CD4-positive, alpha-beta T cell (primary cell): Measurements from ENCODE around the gene ATP5F1D. TPM values are rescaled to one million over a fixed set of nuclear protein-coding genes. Genes with fewer than 3 reads are reported as not detected.

Experiments
- ATAC-seq: fragments of 200-7000 bp; cut with Tn5 transposase; one replicate; pipeline ENCODE4 v1.10.0; 2022; ENCODE audit warnings: mild to moderate bottlenecking; ENCODE audit not compliant: poor library complexity
- CTCF ChIA-PET: fragments of 350-600 bp; sonication (Branson Sonifier 250); formaldehyde crosslinking; loops from one replicate; lab custom pipeline; 2021; ENCODE audit warnings: antibody characterized with exemption, inconsistent platforms; lab: Charles Lee
- POLR2A ChIA-PET: fragments of 350-600 bp; sonication (Branson Sonifier 250); formaldehyde crosslinking; loops from one replicate; lab custom pipeline; 2021; ENCODE audit warnings: antibody characterized with exemption, inconsistent platforms; lab: Charles Lee
- DNase-seq, 14 experiments: peaks; one replicate each; pipeline ENCODE4 v3.0.0-alpha.2; 2013 to 2020; ENCODE audit warnings: mixed read lengths in 2 of 14
- H3K27ac ChIP-seq, 2 donors: one replicate each; pipeline versions ENCODE4 v1.5.1 to v1.7.0; 2013; ENCODE audit warnings: low read length in 2 of 2, low read depth in 1 of 2, mild to moderate bottlenecking in 1 of 2
- H3K27me3 ChIP-seq, 2 experiments: 1 replicate in 1 of 2; 2 replicates in 1 of 2; pipeline versions ENCODE4 v1.6.1 to v1.7.0; 2013; ENCODE audit warnings: low read length in 2 of 2, control low read depth in 1 of 2, mild to moderate bottlenecking in 1 of 2, moderate library complexity in 1 of 2; ENCODE audit not compliant: insufficient read depth in 2 of 2, control insufficient read depth in 1 of 2
- H3K36me3 ChIP-seq: one replicate; pipeline ENCODE4 v1.6.1; 2013; ENCODE audit warnings: low read length, control low read depth; ENCODE audit not compliant: insufficient read depth
- H3K4me1 ChIP-seq: one replicate; pipeline ENCODE4 v1.6.1; 2013; ENCODE audit warnings: low read length, control low read depth; ENCODE audit not compliant: insufficient read depth
- H3K4me3 ChIP-seq: one replicate; pipeline ENCODE4 v1.5.1; 2013; ENCODE audit warnings: mild to moderate bottlenecking, low read length, moderate library complexity
- H3K9me3 ChIP-seq, 2 experiments: 1 replicate in 1 of 2; 2 replicates in 1 of 2; pipeline versions ENCODE4 v1.6.1 to v1.7.0; 2013; ENCODE audit warnings: low read length in 2 of 2, mild to moderate bottlenecking in 2 of 2, control low read depth in 1 of 2, moderate library complexity in 1 of 2; ENCODE audit not compliant: control insufficient read depth in 1 of 2, insufficient read depth in 1 of 2
- H3K27ac Mint-ChIP-seq: one replicate; pipeline ENCODE4 v1.8.0; 2020; ENCODE audit warnings: mixed read lengths
- H3K27me3 Mint-ChIP-seq: one replicate; pipeline ENCODE4 v1.8.0; 2021; ENCODE audit warnings: mixed read lengths
- H3K36me3 Mint-ChIP-seq: one replicate; pipeline ENCODE4 v1.8.0; 2021; ENCODE audit warnings: low read depth, mixed read lengths
- H3K4me1 Mint-ChIP-seq: one replicate; pipeline ENCODE4 v1.8.0; 2021; ENCODE audit warnings: low read depth, mixed read lengths
- H3K4me3 Mint-ChIP-seq: one replicate; pipeline ENCODE4 v1.8.0; 2020; ENCODE audit warnings: mild to moderate bottlenecking, mixed read lengths
- H3K9me3 Mint-ChIP-seq: one replicate; pipeline ENCODE4 v1.8.0; 2020; ENCODE audit warnings: mixed read lengths
- intact Hi-C, 2 experiments: fragments of 100-400 bp; cut with DNase I in 1 of 2; cut with micrococcal nuclease in 1 of 2; formaldehyde crosslinking; loops; one replicate each; pipeline versions ENCODE4 v1.15.1 to v1.9.0; 2023 to 2025; cut with DNase I, micrococcal nuclease
- total RNA-seq, 174 experiments: library from RNA in 2 of 174; stranded (reverse) in 2 of 174; gene quantifications; one replicate each; pipeline ENCODE4 v1.2.3 and lab custom pipeline; 2021 to 2026
- TF ChIP-seq, protein P1 (sequence below): fragments of 200-600 bp; IDR thresholded peaks from one replicate; pipeline ENCODE4 v1.8.0; 2022; ENCODE audit warnings: antibody characterized with exemption, mild to moderate bottlenecking

Gene ATP5F1D
- total RNA-seq, 2 experiments from 2014 or later, result 77.6 to 92.6 TPM

DNA sequence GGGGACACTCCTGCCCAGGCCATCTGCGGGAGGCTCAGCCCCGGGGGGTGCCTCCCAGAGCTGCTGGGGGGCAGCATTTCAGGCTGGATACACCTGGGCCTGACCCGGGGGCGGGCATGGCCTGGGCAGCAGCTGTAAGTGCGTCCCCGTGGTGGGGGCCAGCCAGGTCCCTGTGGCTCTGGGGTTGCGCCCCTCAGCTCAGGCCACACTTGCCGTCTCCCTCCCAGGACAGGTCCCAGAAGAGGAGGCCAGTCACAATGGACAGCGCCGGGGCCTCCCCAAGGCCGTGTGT is 15.4 kb upstream of the ATP5F1D start:
- Mint-ChIP-seq H3K9me3 (no peaks in the 10 kb centered on the region), H3K4me3 (no peak overlapping the region), H3K4me1 (no peaks in the 10 kb centered on the region), H3K27me3 (no peaks in the 10 kb centered on the region), H3K27ac (no peak overlapping the region), H3K36me3 (peaks cover 7% of the 10 kb centered on the region)
- TF ChIP-seq, protein P1, sequence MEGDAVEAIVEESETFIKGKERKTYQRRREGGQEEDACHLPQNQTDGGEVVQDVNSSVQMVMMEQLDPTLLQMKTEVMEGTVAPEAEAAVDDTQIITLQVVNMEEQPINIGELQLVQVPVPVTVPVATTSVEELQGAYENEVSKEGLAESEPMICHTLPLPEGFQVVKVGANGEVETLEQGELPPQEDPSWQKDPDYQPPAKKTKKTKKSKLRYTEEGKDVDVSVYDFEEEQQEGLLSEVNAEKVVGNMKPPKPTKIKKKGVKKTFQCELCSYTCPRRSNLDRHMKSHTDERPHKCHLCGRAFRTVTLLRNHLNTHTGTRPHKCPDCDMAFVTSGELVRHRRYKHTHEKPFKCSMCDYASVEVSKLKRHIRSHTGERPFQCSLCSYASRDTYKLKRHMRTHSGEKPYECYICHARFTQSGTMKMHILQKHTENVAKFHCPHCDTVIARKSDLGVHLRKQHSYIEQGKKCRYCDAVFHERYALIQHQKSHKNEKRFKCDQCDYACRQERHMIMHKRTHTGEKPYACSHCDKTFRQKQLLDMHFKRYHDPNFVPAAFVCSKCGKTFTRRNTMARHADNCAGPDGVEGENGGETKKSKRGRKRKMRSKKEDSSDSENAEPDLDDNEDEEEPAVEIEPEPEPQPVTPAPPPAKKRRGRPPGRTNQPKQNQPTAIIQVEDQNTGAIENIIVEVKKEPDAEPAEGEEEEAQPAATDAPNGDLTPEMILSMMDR, result no peak
- intact Hi-C loops, result no loop called here
- peaks cover 34% of the 10 kb centered on the region for H3K36me3 ChIP-seq
- ATAC-seq (no peak), DNase-seq (no peak)
- no peak overlapping the region for H3K27ac ChIP-seq
- no peaks in the 10 kb centered on the region for H3K27me3 ChIP-seq
- no peak overlapping the region for H3K4me3 ChIP-seq
- ChIA-PET POLR2A (interaction anchor here (1.3 kb wide), 1 partner anchor 43 kb away, joined by 4 read pairs; the partner anchor contains the start of gene CIRBP), CTCF (no interaction called here)
- H3K4me1 ChIP-seq, result no peaks in the 10 kb centered on the region
- H3K9me3 ChIP-seq, result peaks cover 0 to 5% of the 10 kb centered on the region in 2 experiments

DNA sequence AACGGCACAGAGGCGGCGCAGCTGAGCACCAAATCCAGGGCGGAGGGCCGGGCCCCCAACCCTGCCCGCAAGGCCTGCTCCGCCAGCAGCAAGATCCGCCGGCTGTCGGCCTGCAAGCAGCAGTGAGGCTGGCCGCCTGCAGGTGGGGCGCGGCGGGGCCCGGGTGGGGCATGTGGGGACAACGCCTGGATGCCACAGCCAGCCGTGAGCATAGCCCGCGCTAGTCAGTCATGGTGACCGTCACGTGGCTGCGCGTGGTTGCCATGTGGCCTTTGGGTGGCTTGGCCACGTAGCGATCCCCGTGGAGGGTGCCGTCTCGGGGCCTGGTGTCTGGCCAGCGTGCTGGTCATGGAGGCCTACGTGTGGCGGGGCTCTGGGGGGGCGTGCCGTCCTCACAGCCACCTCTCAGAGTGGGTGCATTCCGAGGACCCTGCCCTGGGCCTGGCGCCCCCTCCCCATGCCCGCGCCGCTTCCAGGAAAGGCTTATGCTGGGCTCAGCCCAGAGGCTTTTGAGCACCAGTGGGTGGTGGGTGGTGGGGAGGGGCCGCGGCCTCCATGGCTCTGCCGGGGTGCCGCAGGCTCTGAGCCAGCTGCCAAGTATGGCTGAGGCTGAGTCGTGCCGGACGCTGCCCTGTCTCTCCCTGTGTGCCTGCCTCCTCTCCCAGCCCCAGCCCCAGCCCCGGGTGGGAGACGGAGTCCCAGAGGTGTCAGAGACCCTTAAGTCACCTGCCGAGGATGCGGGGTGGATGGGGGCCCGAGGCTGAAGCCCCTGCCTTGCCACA is 14.8 kb upstream of the ATP5F1D start:
- Mint-ChIP-seq H3K9me3 (no peaks in the 10 kb centered on the region), H3K27ac (no peak overlapping the region), H3K27me3 (no peaks in the 10 kb centered on the region), H3K4me3 (no peak overlapping the region), H3K4me1 (no peaks in the 10 kb centered on the region), H3K36me3 (peaks cover 7% of the 10 kb centered on the region)
- Histone ChIP-seq H3K4me1 (no peaks in the 10 kb centered on the region), H3K4me3 (no peak overlapping the region), H3K9me3 (peaks cover 0 to 5% of the 10 kb centered on the region in 2 experiments), H3K36me3 (peaks cover 30% of the 10 kb centered on the region), H3K27ac (no peak overlapping the region), H3K27me3 (no peaks in the 10 kb centered on the region)
- intact Hi-C loops, result no loop called here
- DNase-seq (no peak), ATAC-seq (no peak)
- POLR2A ChIA-PET, result no interaction called here
- CTCF ChIA-PET, result no interaction called here
- TF ChIP-seq, protein P1, result no peak

DNA sequence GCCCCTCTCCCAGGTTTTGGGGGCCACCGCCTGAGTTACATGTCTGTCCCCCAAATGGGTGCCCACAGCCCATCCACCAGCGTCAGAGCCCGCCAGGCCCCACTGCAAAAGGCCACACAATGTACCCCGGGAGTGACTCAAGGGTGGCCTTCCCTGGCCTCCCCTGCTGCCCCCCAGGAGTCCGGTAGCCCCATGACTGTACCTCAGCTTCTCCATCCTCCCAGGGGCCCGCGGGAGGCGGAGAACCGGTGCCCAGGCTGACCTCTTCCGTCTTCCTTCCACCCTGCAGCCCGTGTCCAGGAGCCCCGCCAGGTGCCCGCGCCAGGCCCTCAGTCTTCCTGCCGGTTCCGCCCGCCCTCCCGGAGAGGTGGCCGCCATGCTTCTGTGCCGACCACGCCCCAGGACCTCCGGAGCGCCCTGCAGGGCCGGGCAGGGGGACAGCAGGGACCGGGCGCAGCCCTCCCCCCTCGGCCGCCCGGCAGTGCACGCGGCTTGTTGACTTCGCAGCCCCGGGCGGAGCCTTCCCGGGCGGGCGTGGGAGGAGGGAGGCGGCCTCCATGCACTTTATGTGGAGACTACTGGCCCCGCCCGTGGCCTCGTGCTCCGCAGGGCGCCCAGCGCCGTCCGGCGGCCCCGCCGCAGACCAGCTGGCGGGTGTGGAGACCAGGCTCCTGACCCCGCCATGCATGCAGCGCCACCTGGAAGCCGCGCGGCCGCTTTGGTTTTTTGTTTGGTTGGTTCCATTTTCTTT is 14.1 kb upstream of the ATP5F1D start:
- H3K27ac Mint-ChIP-seq, result no peak overlapping the region
- ChIA-PET CTCF (no interaction called here), POLR2A (no interaction called here)
- Histone ChIP-seq H3K27me3 (no peaks in the 10 kb centered on the region), H3K4me1 (no peaks in the 10 kb centered on the region), H3K9me3 (peaks cover 0 to 5% of the 10 kb centered on the region in 2 experiments), H3K4me3 (no peak overlapping the region), H3K27ac (no peak overlapping the region), H3K36me3 (peaks cover 24% of the 10 kb centered on the region)
- H3K9me3 Mint-ChIP-seq, result no peaks in the 10 kb centered on the region
- H3K4me1 Mint-ChIP-seq, result no peaks in the 10 kb centered on the region
- H3K36me3 Mint-ChIP-seq, result peaks cover 7% of the 10 kb centered on the region
- DNase-seq (no peak), ATAC-seq (no peak)
- TF ChIP-seq, protein P1, result no peak
- no peak overlapping the region for H3K4me3 Mint-ChIP-seq
- H3K27me3 Mint-ChIP-seq, result no peaks in the 10 kb centered on the region
- intact Hi-C loops, result no loop called here
